Measurements from ENCODE around the gene CXCL12. TPM values are rescaled to one million over a fixed set of nuclear protein-coding genes. Genes with fewer than 3 reads are reported as not detected.

CXCL12 gene
- total RNA-seq, 1 experiment from 2014 or later, result 0.82 TPM

DNA sequence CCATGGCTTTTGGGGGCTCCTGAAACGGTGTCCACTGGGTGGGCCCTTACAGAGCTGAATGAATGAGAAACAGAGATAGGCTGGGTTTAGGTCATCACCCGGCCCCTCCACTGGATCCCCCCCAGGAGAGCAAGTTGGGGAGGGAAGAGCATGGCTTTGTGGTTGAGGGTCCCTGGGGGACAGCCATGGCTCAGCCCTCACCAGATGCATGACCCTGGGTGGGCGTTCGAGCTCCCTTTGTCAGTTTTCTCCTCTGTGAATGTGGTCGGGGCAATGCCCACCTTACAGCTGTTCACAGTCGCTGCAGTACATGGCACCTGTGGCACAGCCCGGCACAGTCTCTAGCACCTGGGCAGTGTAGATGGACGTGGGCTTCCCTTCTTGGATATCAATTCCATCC lies 40.6 kb upstream of the CXCL12 start:
- intact Hi-C loops (cut with micrococcal nuclease; ENCODE audit: unreplicated experiment) (no loop called here), in situ Hi-C loops (cut with HindIII; ENCODE audit: low pct_unique_long_range_greater_than_20kb, low sequenced_read_pairs) (no loop called here)
- POLR2A ChIA-PET, result no interaction called here
- no peak overlapping the region for H3K4me3 ChIP-seq (ENCODE audit: low read depth in 2 of 2, low read length in 2 of 2)
- H3K27me3 ChIP-seq (ENCODE audit: control insufficient read depth, insufficient read depth, low read length), result no peaks in the 10 kb centered on the region
- no peaks in the 10 kb centered on the region for H3K36me3 ChIP-seq (ENCODE audit: control insufficient read depth, insufficient read depth, low read length)
- BruUV-seq (replicated peaks), result no TSS peak
- CTCF ChIA-PET, result no interaction called here
- DNase-seq (ENCODE audit: low read depth, low spot score) (no peak), ATAC-seq (no peak)
- no peak overlapping the region for H3K27ac ChIP-seq (ENCODE audit: low read length)
- H3K9me3 ChIP-seq (ENCODE audit: control insufficient read depth, insufficient read depth, low read depth, low read length), result no peaks in the 10 kb centered on the region
- TF ChIP-seq SIN3A (IDR thresholded peaks at IDR 0.05; ENCODE audit: borderline replicate concordance, insufficient read depth, low read depth, low read length), result no peak
- TF ChIP-seq, protein P1, sequence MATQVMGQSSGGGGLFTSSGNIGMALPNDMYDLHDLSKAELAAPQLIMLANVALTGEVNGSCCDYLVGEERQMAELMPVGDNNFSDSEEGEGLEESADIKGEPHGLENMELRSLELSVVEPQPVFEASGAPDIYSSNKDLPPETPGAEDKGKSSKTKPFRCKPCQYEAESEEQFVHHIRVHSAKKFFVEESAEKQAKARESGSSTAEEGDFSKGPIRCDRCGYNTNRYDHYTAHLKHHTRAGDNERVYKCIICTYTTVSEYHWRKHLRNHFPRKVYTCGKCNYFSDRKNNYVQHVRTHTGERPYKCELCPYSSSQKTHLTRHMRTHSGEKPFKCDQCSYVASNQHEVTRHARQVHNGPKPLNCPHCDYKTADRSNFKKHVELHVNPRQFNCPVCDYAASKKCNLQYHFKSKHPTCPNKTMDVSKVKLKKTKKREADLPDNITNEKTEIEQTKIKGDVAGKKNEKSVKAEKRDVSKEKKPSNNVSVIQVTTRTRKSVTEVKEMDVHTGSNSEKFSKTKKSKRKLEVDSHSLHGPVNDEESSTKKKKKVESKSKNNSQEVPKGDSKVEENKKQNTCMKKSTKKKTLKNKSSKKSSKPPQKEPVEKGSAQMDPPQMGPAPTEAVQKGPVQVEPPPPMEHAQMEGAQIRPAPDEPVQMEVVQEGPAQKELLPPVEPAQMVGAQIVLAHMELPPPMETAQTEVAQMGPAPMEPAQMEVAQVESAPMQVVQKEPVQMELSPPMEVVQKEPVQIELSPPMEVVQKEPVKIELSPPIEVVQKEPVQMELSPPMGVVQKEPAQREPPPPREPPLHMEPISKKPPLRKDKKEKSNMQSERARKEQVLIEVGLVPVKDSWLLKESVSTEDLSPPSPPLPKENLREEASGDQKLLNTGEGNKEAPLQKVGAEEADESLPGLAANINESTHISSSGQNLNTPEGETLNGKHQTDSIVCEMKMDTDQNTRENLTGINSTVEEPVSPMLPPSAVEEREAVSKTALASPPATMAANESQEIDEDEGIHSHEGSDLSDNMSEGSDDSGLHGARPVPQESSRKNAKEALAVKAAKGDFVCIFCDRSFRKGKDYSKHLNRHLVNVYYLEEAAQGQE (IDR thresholded peaks at IDR 0.05; ENCODE audit: insufficient read depth in 1 of 2, low read depth in 2 of 2, low read length in 1 of 2), result no peak
- TF ChIP-seq, protein P2, sequence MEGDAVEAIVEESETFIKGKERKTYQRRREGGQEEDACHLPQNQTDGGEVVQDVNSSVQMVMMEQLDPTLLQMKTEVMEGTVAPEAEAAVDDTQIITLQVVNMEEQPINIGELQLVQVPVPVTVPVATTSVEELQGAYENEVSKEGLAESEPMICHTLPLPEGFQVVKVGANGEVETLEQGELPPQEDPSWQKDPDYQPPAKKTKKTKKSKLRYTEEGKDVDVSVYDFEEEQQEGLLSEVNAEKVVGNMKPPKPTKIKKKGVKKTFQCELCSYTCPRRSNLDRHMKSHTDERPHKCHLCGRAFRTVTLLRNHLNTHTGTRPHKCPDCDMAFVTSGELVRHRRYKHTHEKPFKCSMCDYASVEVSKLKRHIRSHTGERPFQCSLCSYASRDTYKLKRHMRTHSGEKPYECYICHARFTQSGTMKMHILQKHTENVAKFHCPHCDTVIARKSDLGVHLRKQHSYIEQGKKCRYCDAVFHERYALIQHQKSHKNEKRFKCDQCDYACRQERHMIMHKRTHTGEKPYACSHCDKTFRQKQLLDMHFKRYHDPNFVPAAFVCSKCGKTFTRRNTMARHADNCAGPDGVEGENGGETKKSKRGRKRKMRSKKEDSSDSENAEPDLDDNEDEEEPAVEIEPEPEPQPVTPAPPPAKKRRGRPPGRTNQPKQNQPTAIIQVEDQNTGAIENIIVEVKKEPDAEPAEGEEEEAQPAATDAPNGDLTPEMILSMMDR (IDR thresholded peaks at IDR 0.05), result no peak
- no peak for TF ChIP-seq TCF7L2 (IDR thresholded peaks at IDR 0.05; ENCODE audit: low read depth, low read length)
- no peak for TF ChIP-seq POLR2AphosphoS5 (IDR thresholded peaks at IDR 0.05; ENCODE audit: low read depth, low read length)
- no peaks in the 10 kb centered on the region for H3K4me1 ChIP-seq (ENCODE audit: control insufficient read depth, insufficient read depth, low read length)

GRCh38 chr10:44424957-44425356 lies 40.1 kb upstream of the CXCL12 start:
- no TSS peak for BruUV-seq (replicated peaks)
- Histone ChIP-seq H3K4me3 (ENCODE audit: low read depth in 2 of 2, low read length in 2 of 2) (no peak overlapping the region), H3K27me3 (ENCODE audit: control insufficient read depth, insufficient read depth, low read length) (no peaks in the 10 kb centered on the region), H3K4me1 (ENCODE audit: control insufficient read depth, insufficient read depth, low read length) (no peaks in the 10 kb centered on the region), H3K9me3 (ENCODE audit: control insufficient read depth, insufficient read depth, low read depth, low read length) (no peaks in the 10 kb centered on the region), H3K27ac (ENCODE audit: low read length) (no peak overlapping the region), H3K36me3 (ENCODE audit: control insufficient read depth, insufficient read depth, low read length) (no peaks in the 10 kb centered on the region)
- ATAC-seq, result no peak
- no peak for DNase-seq (ENCODE audit: low read depth, low spot score)
- CTCF ChIA-PET, result no interaction called here
- POLR2A ChIA-PET, result no interaction called here
- in situ Hi-C loops (cut with HindIII; ENCODE audit: low pct_unique_long_range_greater_than_20kb, low sequenced_read_pairs) (no loop called here), intact Hi-C loops (cut with micrococcal nuclease; ENCODE audit: unreplicated experiment) (no loop called here)
- TF ChIP-seq, protein P1 (IDR thresholded peaks at IDR 0.05; ENCODE audit: insufficient read depth in 1 of 2, low read depth in 2 of 2, low read length in 1 of 2), result no peak
- no peak for TF ChIP-seq SIN3A (IDR thresholded peaks at IDR 0.05; ENCODE audit: borderline replicate concordance, insufficient read depth, low read depth, low read length)
- TF ChIP-seq TCF7L2 (IDR thresholded peaks at IDR 0.05; ENCODE audit: low read depth, low read length), result no peak
- TF ChIP-seq, protein P2 (IDR thresholded peaks at IDR 0.05), result no peak
- no peak for TF ChIP-seq POLR2AphosphoS5 (IDR thresholded peaks at IDR 0.05; ENCODE audit: low read depth, low read length)
